ENCODE results near the gene SLC6A19. TPM values are rescaled to one million over a fixed set of nuclear protein-coding genes. Genes with fewer than 3 reads are reported as not detected.
A peak's percentile ranks its signal among the peaks of the same experiment; 100 is the strongest.
"Not testable (repeated sequence)": the region's sequence is repeated elsewhere in the genome, so short reads cannot be mapped to it uniquely, and the experiment has no call there.

Gene SLC6A19
- total and polyA plus RNA-seq, 12 donors: under 0.01 TPM; not detected in 11

GRCh38 chr5:1153428-1153827 is 48.0 kb upstream of the SLC6A19 start:
- no peak overlapping the region for H3K4me3 ChIP-seq
- H3K9me3 ChIP-seq (replicated peaks in 1 of 3): no peaks in the 10 kb centered on the region
- peaks cover 0 to 4% of the 10 kb centered on the region in 2 donors for H3K4me1 ChIP-seq (replicated peaks in 1 of 2)
- no peak overlapping the region for H3K27ac ChIP-seq
- H3K36me3 ChIP-seq (replicated peaks in 1 of 2): no peaks in the 10 kb centered on the region
- DNase-seq: no peak
- WGBS, 4 donors: 40 to 83% (median 81%) methylated on average over 1 to 12 of the region's 12 CpGs
- TF ChIP-seq POLR2A (IDR thresholded peaks at IDR 0.05) (no peak), CTCF (IDR thresholded peaks at IDR 0.05) (no peak)
- intact Hi-C loops (cut with DNase I): no loop called here
- H3K27me3 ChIP-seq: peaks cover 25% of the 10 kb centered on the region

GRCh38 chr5:1155191-1156032 is 46.0 kb upstream of the SLC6A19 start:
- intact Hi-C loops (cut with DNase I): no loop called here
- 0 to 3% (median 2%) methylated on average over 16 to 98 of the region's 98 CpGs; no CpG with 5 or more reads in 1 of the 4 donors for WGBS, 4 donors
- peaks cover 0 to 4% of the 10 kb centered on the region in 2 donors for H3K4me1 ChIP-seq (replicated peaks in 1 of 2)
- no peak for TF ChIP-seq POLR2A (IDR thresholded peaks at IDR 0.05)
- no peak for TF ChIP-seq CTCF (IDR thresholded peaks at IDR 0.05)
- peak overlapping the region in 1 of 4 donors; percentile 41 for H3K4me3 ChIP-seq
- no peaks in the 10 kb centered on the region for H3K36me3 ChIP-seq (replicated peaks in 1 of 2)
- no peak for DNase-seq
- no peak overlapping the region for H3K27ac ChIP-seq
- H3K9me3 ChIP-seq (replicated peaks in 1 of 3): no peaks in the 10 kb centered on the region
- peaks cover 25% of the 10 kb centered on the region for H3K27me3 ChIP-seq

- H3K27ac ChIP-seq: no peak overlapping the region
- peak overlapping the region in 1 of 4 donors; percentile 41 for H3K4me3 ChIP-seq
- no peaks in the 10 kb centered on the region for H3K9me3 ChIP-seq (replicated peaks in 1 of 3)
- 13 to 82% (median 15%) methylated on average over 7 to 51 of the region's 51 CpGs for WGBS, 4 donors
- peaks cover 25% of the 10 kb centered on the region for H3K27me3 ChIP-seq
- peaks cover 0 to 6% of the 10 kb centered on the region in 2 donors for H3K4me1 ChIP-seq (replicated peaks in 1 of 2)
- intact Hi-C loops (cut with DNase I): no loop called here
- no peak for TF ChIP-seq POLR2A (IDR thresholded peaks at IDR 0.05)
- no peak for TF ChIP-seq CTCF (IDR thresholded peaks at IDR 0.05)
- no peak for DNase-seq
- H3K36me3 ChIP-seq (replicated peaks in 1 of 2): no peaks in the 10 kb centered on the region
Observed at GRCh38 chr5:1156033-1156753, 45.2 kb upstream of the SLC6A19 start.

GRCh38 chr5:1156754-1157460 is 44.5 kb upstream of the SLC6A19 start:
- intact Hi-C loops (cut with DNase I): no loop called here
- WGBS, 4 donors: 90 to 93% (median 92%) methylated on average over 10 to 11 of the region's 11 CpGs
- peaks cover 0 to 13% of the 10 kb centered on the region in 2 donors for H3K4me1 ChIP-seq (replicated peaks in 1 of 2)
- no peak for TF ChIP-seq CTCF (IDR thresholded peaks at IDR 0.05)
- TF ChIP-seq POLR2A (IDR thresholded peaks at IDR 0.05): no peak
- no peaks in the 10 kb centered on the region for H3K9me3 ChIP-seq (replicated peaks in 1 of 3)
- H3K27ac ChIP-seq: no peak overlapping the region
- no peak for DNase-seq
- peaks cover 25% of the 10 kb centered on the region for H3K27me3 ChIP-seq
- H3K4me3 ChIP-seq: no peak overlapping the region
- H3K36me3 ChIP-seq (replicated peaks in 1 of 2): no peaks in the 10 kb centered on the region

- WGBS, 4 donors: 69 to 77% (median 70%) methylated on average over 2 of the region's 2 CpGs
- intact Hi-C loops (cut with DNase I); DNase-seq; H3K36me3 ChIP-seq (replicated peaks in 1 of 2); H3K27ac ChIP-seq; H3K4me3 ChIP-seq; H3K9me3 ChIP-seq (replicated peaks in 1 of 3): not testable (repeated sequence)
- peaks cover 0 to 14% of the 10 kb centered on the region in 2 donors for H3K4me1 ChIP-seq (replicated peaks in 1 of 2)
- peaks cover 25% of the 10 kb centered on the region for H3K27me3 ChIP-seq
Observed at GRCh38 chr5:1157461-1157986, 43.9 kb upstream of the SLC6A19 start.

All from adrenal gland (tissue), 12 donors.